ENCODE data around the gene DQX1.

Gene DQX1

GRCh38 chr2:74560591-74560990 lies 34.6 kb upstream of the DQX1 start:
- Mint-ChIP-seq H3K36me3 (ENCODE audit: low read depth) (peaks cover 29% of the 10 kb centered on the region), H3K4me3 (no peak overlapping the region), H3K4me1 (ENCODE audit: low read depth) (peaks cover 69% of the 10 kb centered on the region), H3K9me3 (no peaks in the 10 kb centered on the region), H3K27ac (peak overlapping the region; percentile 70), H3K27me3 (no peaks in the 10 kb centered on the region)
- intact Hi-C loops (cut with micrococcal nuclease), result no loop called here

- Mint-ChIP-seq H3K9me3 (no peaks in the 10 kb centered on the region), H3K4me1 (ENCODE audit: low read depth) (peaks cover 68% of the 10 kb centered on the region), H3K27me3 (no peaks in the 10 kb centered on the region), H3K36me3 (ENCODE audit: low read depth) (peaks cover 35% of the 10 kb centered on the region), H3K4me3 (no peak overlapping the region), H3K27ac (peak overlapping the region; percentile 70)
- intact Hi-C loops (cut with micrococcal nuclease), result no loop called here
Measured at GRCh38 chr2:74559912-74560311, 33.9 kb upstream of the DQX1 start.

DNA sequence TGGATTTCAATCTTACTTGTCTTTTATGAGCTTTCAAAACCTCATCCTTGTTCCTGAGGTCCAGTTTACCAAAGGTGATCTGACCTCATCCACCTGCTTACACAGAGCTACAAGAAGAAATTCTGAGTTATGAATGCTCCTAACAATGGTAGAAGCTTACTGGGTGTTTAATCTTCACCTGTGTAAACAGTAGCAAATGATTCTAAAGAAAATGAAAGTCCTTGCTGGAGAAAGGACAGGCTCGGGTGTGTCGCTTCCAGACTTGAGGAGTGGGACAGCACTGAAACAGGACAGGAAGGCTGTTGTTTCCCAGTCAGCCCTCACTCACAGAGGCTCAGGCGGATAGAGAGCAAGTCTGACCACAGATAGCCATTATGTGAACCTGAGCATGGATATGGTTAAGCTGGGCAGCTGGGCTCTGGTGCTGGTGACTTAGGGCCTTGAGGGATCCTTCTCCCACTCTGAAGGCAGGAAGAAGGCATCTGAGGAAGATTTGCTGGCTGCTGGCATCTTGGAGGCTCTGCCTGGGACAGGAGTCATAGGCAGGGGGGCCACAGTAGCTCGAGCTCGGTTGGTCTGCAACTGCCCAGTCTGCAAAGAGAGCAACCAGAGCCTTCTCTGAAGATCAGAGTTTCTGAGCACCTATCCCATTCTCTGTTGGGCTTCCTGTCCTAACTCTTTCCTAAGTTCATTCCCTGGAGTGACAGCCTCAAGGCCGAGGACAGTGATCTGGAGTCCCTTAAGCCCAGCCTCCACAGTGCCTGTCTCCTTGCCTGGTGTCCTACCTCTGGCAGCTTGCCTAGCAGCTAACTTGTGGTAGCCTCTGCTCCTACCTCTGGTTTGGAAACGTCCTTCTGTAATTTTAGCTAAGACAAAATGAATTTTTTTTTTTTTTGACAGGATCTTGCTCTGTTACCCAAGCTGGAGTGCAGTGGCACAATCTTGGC lies 32.5 kb upstream of the DQX1 start:
- no peak overlapping the region for H3K27ac Mint-ChIP-seq
- H3K4me1 Mint-ChIP-seq (ENCODE audit: low read depth), result peaks cover 60% of the 10 kb centered on the region

DNA sequence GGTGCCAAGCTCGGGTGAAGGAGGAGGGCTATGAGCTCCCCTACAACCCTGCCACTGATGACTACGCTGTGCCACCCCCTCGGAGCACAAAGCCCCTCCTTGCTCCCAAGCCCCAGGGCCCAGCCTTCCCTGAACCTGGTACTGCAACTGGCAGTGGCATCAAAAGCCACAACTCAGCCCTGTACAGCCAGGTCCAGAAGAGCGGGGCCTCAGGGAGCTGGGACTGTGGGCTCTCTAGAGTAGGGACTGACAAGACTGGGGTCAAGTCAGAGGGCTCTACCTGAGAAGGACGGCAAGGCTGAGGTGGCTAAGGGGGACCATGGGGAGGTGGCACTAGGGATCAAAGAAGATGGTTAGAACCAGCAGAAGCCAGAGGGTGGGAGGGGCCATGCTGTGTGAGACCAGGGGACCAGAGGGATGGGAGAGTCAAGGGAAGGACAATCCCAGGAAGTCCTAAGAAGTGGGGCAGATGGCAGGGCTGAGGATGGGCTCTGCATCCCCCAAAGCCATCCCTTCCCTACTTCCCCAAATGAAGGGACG lies 30.9 kb upstream of the DQX1 start:
- H3K27me3 Mint-ChIP-seq, result no peaks in the 10 kb centered on the region
- H3K4me1 Mint-ChIP-seq (ENCODE audit: low read depth), result peaks cover 61% of the 10 kb centered on the region
- H3K36me3 Mint-ChIP-seq (ENCODE audit: low read depth), result peaks cover 51% of the 10 kb centered on the region
- intact Hi-C loops (cut with micrococcal nuclease), result no loop called here
- H3K4me3 Mint-ChIP-seq, result no peak overlapping the region
- H3K27ac Mint-ChIP-seq, result peak overlapping the region; percentile 95
- H3K9me3 Mint-ChIP-seq, result no peaks in the 10 kb centered on the region

More for the DNA sequence above, 32.5 kb upstream of the DQX1 start:
- H3K4me3 Mint-ChIP-seq, result no peak overlapping the region
- intact Hi-C loops (cut with micrococcal nuclease), result no loop called here
- H3K36me3 Mint-ChIP-seq (ENCODE audit: low read depth), result peaks cover 41% of the 10 kb centered on the region
- no peaks in the 10 kb centered on the region for H3K9me3 Mint-ChIP-seq
- H3K27me3 Mint-ChIP-seq, result no peaks in the 10 kb centered on the region

DNA sequence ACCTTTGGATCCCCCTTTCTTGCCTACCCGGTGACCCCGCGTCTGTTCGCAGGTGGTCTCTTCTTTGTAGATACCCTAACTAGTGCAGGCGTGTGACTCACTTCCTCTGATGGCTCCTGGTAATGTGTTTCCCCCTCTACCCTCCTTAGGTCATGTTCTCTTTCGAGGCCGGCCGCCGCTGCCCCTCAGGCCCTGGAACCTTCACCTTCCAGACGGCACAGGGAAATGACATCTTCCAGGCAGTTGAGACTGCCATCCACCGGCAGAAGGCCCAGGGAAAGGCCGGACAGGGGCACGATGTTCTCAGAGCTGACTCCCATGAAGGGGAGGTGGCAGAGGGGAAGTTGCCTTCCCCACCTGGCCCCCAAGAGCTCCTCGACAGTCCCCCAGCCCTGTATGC lies 30.1 kb upstream of the DQX1 start:
- Mint-ChIP-seq H3K27ac (peak overlapping the region; percentile 95), H3K4me3 (peak overlapping the region; percentile 97), H3K27me3 (no peaks in the 10 kb centered on the region), H3K36me3 (ENCODE audit: low read depth) (peaks cover 58% of the 10 kb centered on the region), H3K9me3 (no peaks in the 10 kb centered on the region), H3K4me1 (ENCODE audit: low read depth) (peaks cover 60% of the 10 kb centered on the region)
- intact Hi-C loops (cut with micrococcal nuclease), result no loop called here

- Mint-ChIP-seq H3K27ac (peak overlapping the region; percentile 95), H3K36me3 (ENCODE audit: low read depth) (peaks cover 63% of the 10 kb centered on the region), H3K9me3 (no peaks in the 10 kb centered on the region), H3K4me1 (ENCODE audit: low read depth) (peaks cover 60% of the 10 kb centered on the region), H3K4me3 (peak overlapping the region; percentile 97), H3K27me3 (no peaks in the 10 kb centered on the region)
- intact Hi-C loops (cut with micrococcal nuclease), result loop anchor here (1.0 to 2.0 kb wide), 2 partner anchors 19 to 73 kb away; partner anchors contain the start of genes CCDC142 and TTC31
Measured at GRCh38 chr2:74555610-74556103, 29.6 kb upstream of the DQX1 start.

DNA sequence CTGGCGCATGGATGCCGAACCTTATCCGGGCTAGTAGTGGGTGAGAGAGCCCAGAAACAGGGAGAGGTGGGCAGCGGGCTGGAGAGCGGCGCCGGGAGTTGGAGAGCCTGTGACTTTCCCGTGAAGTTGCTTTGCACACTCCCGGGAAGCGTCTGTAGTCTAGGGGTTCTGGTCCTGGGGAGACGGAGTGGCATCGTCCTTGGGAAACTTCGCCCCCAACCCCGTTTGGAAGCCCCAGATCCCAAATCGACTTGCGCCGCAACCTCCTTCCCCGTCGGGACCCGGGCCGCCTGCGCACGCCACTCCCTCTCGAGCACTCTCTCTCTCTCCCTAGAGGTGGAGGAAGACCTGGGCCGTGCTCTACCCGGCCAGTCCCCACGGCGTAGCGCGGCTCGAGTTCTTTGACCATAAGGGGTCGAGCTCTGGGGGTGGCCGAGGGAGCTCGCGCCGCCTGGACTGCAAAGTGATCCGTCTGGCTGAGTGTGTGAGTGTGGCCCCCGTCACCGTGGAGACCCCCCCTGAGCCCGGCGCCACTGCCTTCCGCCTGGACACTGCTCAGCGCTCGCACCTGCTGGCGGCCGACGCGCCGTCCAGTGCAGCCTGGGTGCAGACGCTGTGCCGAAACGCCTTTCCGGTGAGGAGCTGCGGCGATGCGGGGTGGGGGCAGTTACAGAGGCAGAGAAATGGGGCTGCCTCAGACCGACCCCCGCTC lies 28.9 kb upstream of the DQX1 start:
- intact Hi-C loops (cut with micrococcal nuclease), result loop anchor here (1.0 to 2.0 kb wide), 2 partner anchors 19 to 72 kb away; partner anchors contain the start of genes CCDC142 and TTC31
- peak overlapping the region; percentile 95 for H3K27ac Mint-ChIP-seq
- no peaks in the 10 kb centered on the region for H3K27me3 Mint-ChIP-seq
- H3K9me3 Mint-ChIP-seq, result no peaks in the 10 kb centered on the region
- H3K36me3 Mint-ChIP-seq (ENCODE audit: low read depth), result peaks cover 70% of the 10 kb centered on the region
- peak overlapping the region; percentile 97 for H3K4me3 Mint-ChIP-seq
- H3K4me1 Mint-ChIP-seq (ENCODE audit: low read depth), result peaks cover 60% of the 10 kb centered on the region

- Mint-ChIP-seq H3K4me1 (ENCODE audit: low read depth) (peaks cover 65% of the 10 kb centered on the region), H3K4me3 (peak within 1 kb of the TSS; percentile 97), H3K27me3 (no peaks in the 10 kb centered on the region), H3K9me3 (no peaks in the 10 kb centered on the region), H3K36me3 (ENCODE audit: low read depth) (peaks cover 78% of the 10 kb centered on the region), H3K27ac (peak within 1 kb of the TSS; percentile 95)
- intact Hi-C loops (cut with micrococcal nuclease), result loop anchor here (2.0 kb wide), 1 partner anchor 71 kb away; the partner anchor contains the start of genes CCDC142 and TTC31
Measured at GRCh38 chr2:74553892-74554819, 28.1 kb upstream of the DQX1 start, which contains the start of the genes DOK1 and LOXL3. Gene DOK1 (plus strand): TSS chr2:74554720. CDS start chr2:74554755, 35 bp downstream. Gene LOXL3 (minus strand): TSS chr2:74553942. CDS start chr2:74552634, 1,308 bp downstream.

GRCh38 chr2:74552914-74553811 lies 27.1 kb upstream of the DQX1 start:
- intact Hi-C loops (cut with micrococcal nuclease), result no loop called here
- H3K27ac Mint-ChIP-seq, result peak overlapping the region; percentile 95
- H3K36me3 Mint-ChIP-seq (ENCODE audit: low read depth), result peaks cover 76% of the 10 kb centered on the region
- H3K4me1 Mint-ChIP-seq (ENCODE audit: low read depth), result peaks cover 69% of the 10 kb centered on the region
- no peaks in the 10 kb centered on the region for H3K9me3 Mint-ChIP-seq
- H3K4me3 Mint-ChIP-seq, result peak overlapping the region; percentile 97
- H3K27me3 Mint-ChIP-seq, result no peaks in the 10 kb centered on the region

GRCh38 chr2:74551942-74552913 lies 26.2 kb upstream of the DQX1 start:
- Mint-ChIP-seq H3K27ac (peak overlapping the region; percentile 95), H3K4me1 (ENCODE audit: low read depth) (peaks cover 67% of the 10 kb centered on the region), H3K36me3 (ENCODE audit: low read depth) (peaks cover 67% of the 10 kb centered on the region), H3K4me3 (no peak overlapping the region), H3K27me3 (no peaks in the 10 kb centered on the region), H3K9me3 (no peaks in the 10 kb centered on the region)
- intact Hi-C loops (cut with micrococcal nuclease), result no loop called here

DNA sequence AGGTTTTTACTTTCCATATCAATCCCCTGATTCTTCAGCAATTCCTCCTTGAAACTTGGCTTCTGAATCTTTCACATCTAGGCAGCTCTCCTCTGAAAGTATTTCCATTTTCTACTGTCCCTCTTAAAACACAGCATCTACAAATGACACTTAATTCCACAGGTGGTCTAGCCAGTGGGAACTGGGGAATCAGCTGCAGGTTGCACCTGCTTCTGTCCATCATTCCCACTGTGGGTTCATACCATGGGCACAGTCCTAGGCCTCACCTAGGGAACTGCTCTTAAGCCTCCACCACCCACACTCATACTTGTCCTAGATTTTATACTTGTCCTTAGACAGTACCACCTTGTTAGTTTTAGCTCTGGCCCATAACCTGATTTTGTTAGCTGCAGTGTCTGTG lies 25.5 kb upstream of the DQX1 start:
- H3K27me3 Mint-ChIP-seq, result no peaks in the 10 kb centered on the region
- no peaks in the 10 kb centered on the region for H3K9me3 Mint-ChIP-seq
- intact Hi-C loops (cut with micrococcal nuclease), result no loop called here
- H3K4me1 Mint-ChIP-seq (ENCODE audit: low read depth), result peaks cover 60% of the 10 kb centered on the region
- peak overlapping the region; percentile 16 for H3K27ac Mint-ChIP-seq
- no peak overlapping the region for H3K4me3 Mint-ChIP-seq
- H3K36me3 Mint-ChIP-seq (ENCODE audit: low read depth), result peaks cover 60% of the 10 kb centered on the region

All from dendritic cell treated with granulocyte-macrophage colony-stimulating factor and Interleukin-4, amounts not matched to agents 40 ng/mL and 50 ng/mL, for 4 days (primary cell).